ENCODE data around the gene DAPK1.

The DAPK1 gene

GRCh38 chr9:87507576-87507975 is 9.9 kb downstream of the DAPK1 start:
- no peak for DNase-seq (ENCODE audit: extremely low read depth, low read depth)
- TF ChIP-seq, protein P1, sequence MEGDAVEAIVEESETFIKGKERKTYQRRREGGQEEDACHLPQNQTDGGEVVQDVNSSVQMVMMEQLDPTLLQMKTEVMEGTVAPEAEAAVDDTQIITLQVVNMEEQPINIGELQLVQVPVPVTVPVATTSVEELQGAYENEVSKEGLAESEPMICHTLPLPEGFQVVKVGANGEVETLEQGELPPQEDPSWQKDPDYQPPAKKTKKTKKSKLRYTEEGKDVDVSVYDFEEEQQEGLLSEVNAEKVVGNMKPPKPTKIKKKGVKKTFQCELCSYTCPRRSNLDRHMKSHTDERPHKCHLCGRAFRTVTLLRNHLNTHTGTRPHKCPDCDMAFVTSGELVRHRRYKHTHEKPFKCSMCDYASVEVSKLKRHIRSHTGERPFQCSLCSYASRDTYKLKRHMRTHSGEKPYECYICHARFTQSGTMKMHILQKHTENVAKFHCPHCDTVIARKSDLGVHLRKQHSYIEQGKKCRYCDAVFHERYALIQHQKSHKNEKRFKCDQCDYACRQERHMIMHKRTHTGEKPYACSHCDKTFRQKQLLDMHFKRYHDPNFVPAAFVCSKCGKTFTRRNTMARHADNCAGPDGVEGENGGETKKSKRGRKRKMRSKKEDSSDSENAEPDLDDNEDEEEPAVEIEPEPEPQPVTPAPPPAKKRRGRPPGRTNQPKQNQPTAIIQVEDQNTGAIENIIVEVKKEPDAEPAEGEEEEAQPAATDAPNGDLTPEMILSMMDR (IDR thresholded peaks at IDR 0.05; ENCODE audit: low read depth, low read length, missing control alignments), result no peak
- H3K4me3 ChIP-seq (replicated peaks; ENCODE audit: low read depth, low read length), result no peak overlapping the region

DNA sequence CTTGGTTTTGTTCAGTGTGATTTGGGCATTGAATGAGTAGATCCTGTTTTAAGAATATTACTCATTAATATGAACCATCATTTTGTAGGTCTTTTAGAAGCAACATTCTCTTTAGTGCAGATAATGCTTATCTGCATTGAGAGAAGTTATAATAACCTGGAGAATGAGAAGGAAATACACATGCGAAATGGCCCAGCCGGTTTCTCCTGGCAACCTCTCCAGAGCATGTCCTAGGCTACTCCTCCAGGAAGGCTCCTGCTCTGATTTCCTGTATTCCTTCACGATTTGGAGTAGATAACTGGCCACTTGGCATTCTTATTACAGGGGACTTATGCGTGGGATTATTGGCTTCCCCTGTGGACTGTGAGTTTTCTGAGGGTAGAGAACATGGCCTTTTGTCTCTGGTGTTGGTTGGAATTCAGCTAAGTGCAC is 12.6 kb downstream of the DAPK1 start:
- TF ChIP-seq, protein P1 (IDR thresholded peaks at IDR 0.05; ENCODE audit: low read depth, low read length, missing control alignments), result no peak
- no peak overlapping the region for H3K4me3 ChIP-seq (replicated peaks; ENCODE audit: low read depth, low read length)
- no peak for DNase-seq (ENCODE audit: extremely low read depth, low read depth)

GRCh38 chr9:87512311-87512710 is 14.6 kb downstream of the DAPK1 start:
- DNase-seq (ENCODE audit: extremely low read depth, low read depth), result no peak
- TF ChIP-seq, protein P1 (IDR thresholded peaks at IDR 0.05; ENCODE audit: low read depth, low read length, missing control alignments), result no peak

DNA sequence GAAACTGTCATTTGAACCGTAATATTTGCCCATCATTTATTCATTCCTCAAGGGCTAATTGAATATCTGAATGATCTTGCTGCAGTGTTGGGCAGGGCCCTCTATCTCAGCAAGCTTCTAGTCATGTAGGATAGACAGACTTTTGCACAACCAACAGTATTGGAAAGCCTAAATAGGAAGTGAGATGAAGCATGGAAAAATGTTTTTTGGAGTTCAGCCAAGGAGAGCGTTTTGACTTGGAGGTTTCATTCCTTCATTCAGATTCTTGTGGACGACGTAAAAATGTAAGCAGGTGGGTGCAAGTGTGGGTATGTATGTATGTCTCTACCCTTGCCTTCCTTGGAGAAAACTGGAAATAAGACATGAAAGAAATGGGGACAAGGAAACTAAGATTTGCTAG is 15.5 kb downstream of the DAPK1 start:
- no peak overlapping the region for H3K4me3 ChIP-seq (replicated peaks; ENCODE audit: low read depth, low read length)
- TF ChIP-seq, protein P1 (IDR thresholded peaks at IDR 0.05; ENCODE audit: low read depth, low read length, missing control alignments), result no peak
- no peak for DNase-seq (ENCODE audit: extremely low read depth, low read depth)

More at GRCh38 chr9:87512311-87512710, 14.6 kb downstream of the DAPK1 start:
- no peak overlapping the region for H3K4me3 ChIP-seq (replicated peaks; ENCODE audit: low read depth, low read length)

- DNase-seq (ENCODE audit: extremely low read depth, low read depth), result no peak
- H3K4me3 ChIP-seq (replicated peaks; ENCODE audit: low read depth, low read length), result no peak overlapping the region
- TF ChIP-seq, protein P1 (IDR thresholded peaks at IDR 0.05; ENCODE audit: low read depth, low read length, missing control alignments), result no peak
Observed at GRCh38 chr9:87513880-87514535, 16.3 kb downstream of the DAPK1 start.

DNA sequence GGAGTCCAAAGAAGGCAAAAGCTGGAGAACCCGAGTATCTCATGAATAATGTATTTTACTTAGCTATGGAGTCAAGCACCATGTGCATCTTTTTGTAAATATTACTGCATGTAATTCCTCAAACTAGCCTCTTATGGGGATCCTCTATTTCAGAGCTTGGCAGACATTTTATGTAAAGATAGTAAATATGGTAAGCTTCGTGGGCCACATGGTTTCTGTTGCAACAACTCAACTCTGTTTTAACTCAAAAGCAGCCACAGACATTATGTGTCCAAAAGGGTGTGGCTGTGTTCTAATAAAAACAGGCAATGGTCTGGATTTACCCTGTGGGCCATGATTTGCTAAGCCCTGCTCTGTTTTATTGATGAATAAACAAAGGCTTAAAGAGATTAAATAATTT is 17.3 kb downstream of the DAPK1 start:
- TF ChIP-seq, protein P1 (IDR thresholded peaks at IDR 0.05; ENCODE audit: low read depth, low read length, missing control alignments), result no peak
- DNase-seq (ENCODE audit: extremely low read depth, low read depth), result no peak
- H3K4me3 ChIP-seq (replicated peaks; ENCODE audit: low read depth, low read length), result no peak overlapping the region

Measured in HFF-Myc (cell line).